WI38 (cell line): Measurements from ENCODE around the gene GTF3C1.

Experiments used
- H3K4me3 ChIP-seq: 2 replicates; pipeline ENCODE4 v1.5.1; 2011; ENCODE audit warnings: low read depth, mild to moderate bottlenecking, control low read depth, low read length
- CTCF ChIP-seq: IDR thresholded peaks from 2 replicates; pipeline ENCODE4 v1.5.1; 2012; ENCODE audit warnings: low read depth, mild to moderate bottlenecking, control low read depth, low read length

Gene GTF3C1

GRCh38 chr16:27522173-27522707 is 27.5 kb downstream of the GTF3C1 start:
- TF ChIP-seq CTCF, result no peak
- no peak overlapping the region for H3K4me3 ChIP-seq

GRCh38 chr16:27520982-27521673 is 28.6 kb downstream of the GTF3C1 start:
- no peak for TF ChIP-seq CTCF
- H3K4me3 ChIP-seq, result no peak overlapping the region

- no peak overlapping the region for H3K4me3 ChIP-seq
- no peak for TF ChIP-seq CTCF
Observed at GRCh38 chr16:27518226-27518625, 31.5 kb downstream of the GTF3C1 start.

DNA sequence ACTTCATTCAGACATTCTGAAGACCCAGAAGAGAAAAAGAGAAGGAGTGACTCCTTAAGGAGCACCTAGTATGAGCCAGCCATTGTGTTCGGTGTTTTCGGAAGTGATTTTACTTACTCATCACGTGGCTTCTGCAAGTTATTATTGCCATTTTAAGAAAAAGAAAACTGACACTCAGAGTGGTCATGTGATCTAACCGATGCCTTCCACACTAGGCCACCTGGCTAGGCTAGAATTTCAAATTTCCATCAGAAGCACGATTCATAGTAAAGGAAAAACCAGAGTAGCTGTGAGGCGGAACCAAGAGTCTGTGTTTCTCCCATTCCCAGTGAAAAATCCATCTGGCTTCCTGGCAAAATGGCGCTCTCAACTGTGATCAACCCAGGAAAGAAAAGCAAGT is 32.0 kb downstream of the GTF3C1 start:
- H3K4me3 ChIP-seq, result no peak overlapping the region
- TF ChIP-seq CTCF, result no peak

GRCh38 chr16:27516365-27516764 is 33.3 kb downstream of the GTF3C1 start:
- H3K4me3 ChIP-seq, result no peak overlapping the region
- no peak for TF ChIP-seq CTCF

DNA sequence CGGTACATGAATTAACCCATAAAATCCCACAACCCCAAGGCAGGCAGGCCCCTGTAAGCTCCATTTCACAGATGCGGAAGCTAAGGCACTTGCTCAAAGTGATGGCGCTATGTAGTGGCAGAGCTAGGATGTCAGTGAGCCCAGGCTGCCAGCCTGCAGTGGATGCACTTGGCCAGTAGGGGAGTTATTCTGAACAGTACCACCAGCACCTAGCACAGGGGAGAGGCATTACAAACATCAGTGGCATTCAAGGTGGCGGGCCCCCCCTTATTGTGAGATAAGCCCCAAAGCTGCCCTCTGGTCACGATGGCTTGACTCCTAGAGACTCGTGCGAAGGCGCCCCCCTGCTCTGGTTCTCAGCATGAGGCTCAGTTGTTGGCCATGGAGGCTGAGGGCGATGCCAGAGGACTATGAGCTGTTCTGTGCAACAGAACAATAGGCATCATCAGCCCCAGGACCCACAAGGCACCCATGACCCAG is 33.8 kb downstream of the GTF3C1 start:
- peak; percentile 74 for TF ChIP-seq CTCF
- no peak overlapping the region for H3K4me3 ChIP-seq

- H3K4me3 ChIP-seq, result no peak overlapping the region
- TF ChIP-seq CTCF, result no peak
Observed at GRCh38 chr16:27514806-27515205, 34.9 kb downstream of the GTF3C1 start.
